GM12891 (cell line): Measurements from ENCODE around the gene LEKR1.

ENCODE experiments used
- POLR2A ChIP-seq: IDR thresholded peaks from 2 replicates; pipeline ENCODE4 v1.6.1; 2011; ENCODE audit warnings: low read depth, low read length, control low read depth
- POLR2AphosphoS5 ChIP-seq: IDR thresholded peaks from 2 replicates; pipeline ENCODE4 v1.6.1; 2011; ENCODE audit warnings: low read depth, low read length, control low read depth
- SPI1 ChIP-seq: IDR thresholded peaks from 2 replicates; pipeline ENCODE4 v1.6.1; 2011; ENCODE audit warnings: low read depth, low read length, control low read depth
- TAF1 ChIP-seq: IDR thresholded peaks from 2 replicates; pipeline ENCODE4 v1.6.1; 2011; ENCODE audit warnings: low read depth, low read length, control low read depth

- no peak for TF ChIP-seq POLR2A
- no peak for TF ChIP-seq SPI1
- no peak for TF ChIP-seq TAF1
- TF ChIP-seq POLR2AphosphoS5 = no peak
Observed at GRCh38 chr3:156834435-156834834, 8.3 kb downstream of the LEKR1 start.
